SKM-1 treated with dmso at 0.1 percent for 144 hours (cell line): ENCODE data around the gene RABL3.
"Not testable (repeated sequence)": the region's sequence is repeated elsewhere in the genome, so short reads cannot be mapped to it uniquely, and the experiment has no call there.

Experiments
- DNase-seq: peaks from one replicate; lab custom pipeline; 2025; ENCODE audit not compliant: unreplicated experiment; lab: John Stamatoyannopoulos, UW

Gene RABL3, protein sequence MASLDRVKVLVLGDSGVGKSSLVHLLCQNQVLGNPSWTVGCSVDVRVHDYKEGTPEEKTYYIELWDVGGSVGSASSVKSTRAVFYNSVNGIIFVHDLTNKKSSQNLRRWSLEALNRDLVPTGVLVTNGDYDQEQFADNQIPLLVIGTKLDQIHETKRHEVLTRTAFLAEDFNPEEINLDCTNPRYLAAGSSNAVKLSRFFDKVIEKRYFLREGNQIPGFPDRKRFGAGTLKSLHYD

DNA sequence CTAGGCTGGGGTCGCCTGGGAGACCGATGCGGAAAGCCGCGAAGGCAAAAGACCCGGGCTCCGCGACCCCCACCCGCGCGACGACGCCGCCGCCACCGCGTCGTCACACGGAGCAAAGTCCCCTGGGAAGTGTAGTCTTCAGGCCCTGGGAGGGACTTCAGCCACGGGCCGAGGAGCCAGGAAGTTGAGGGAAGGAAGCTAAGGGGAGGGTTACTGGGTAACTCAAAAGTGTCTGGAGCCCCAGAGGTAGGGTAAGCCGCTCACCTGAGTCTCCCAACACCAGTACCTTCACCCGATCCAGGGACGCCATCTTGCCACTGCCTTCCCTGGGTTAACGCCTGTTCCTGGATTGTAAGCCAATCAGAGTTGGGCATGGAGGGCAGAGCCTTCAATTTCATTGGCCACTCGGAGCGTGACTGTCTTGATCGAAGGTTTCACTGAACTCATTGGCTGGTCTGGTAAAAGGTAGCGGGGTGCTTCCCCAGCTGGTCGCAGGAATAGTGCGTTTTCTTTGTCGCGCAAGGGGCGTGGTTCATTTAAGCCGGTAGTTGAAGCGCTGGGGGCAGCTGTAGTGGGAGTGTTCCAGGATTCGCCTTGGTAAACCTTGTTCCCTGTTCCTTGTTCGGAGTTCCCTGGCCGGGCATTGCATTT, at the start of gene RABL3, which contains the start of gene GTF2E1:
Gene RABL3 (minus strand): TSS at position 319 of the 651 bp plus-strand sequence. CDS start 9 bp downstream, at position 310.
Gene GTF2E1 (plus strand): TSS at position 547 of the 651 bp plus-strand sequence. CDS start 7,809 bp downstream, outside the sequence.
- DNase-seq: peak; percentile 99

DNA sequence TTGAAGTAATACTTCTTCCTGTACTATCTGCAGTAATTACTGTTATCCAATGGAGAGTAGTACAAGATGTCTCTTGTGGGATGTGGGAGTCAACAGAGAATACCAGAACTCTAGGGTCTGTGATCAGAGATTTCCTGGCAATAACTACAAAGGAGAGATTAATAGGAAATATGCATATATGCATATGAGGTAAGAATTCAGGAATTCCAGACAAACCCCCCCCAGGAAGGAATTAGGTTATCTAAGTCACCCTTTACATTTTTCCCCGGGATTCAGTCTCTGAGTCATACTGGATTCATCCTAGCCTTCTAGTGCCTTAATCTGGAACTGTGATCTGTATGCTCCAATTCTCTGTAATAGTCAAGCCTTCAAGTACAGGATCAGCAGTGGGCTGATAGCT, 49.6 kb upstream of the RABL3 start:
- no peak for DNase-seq

DNA sequence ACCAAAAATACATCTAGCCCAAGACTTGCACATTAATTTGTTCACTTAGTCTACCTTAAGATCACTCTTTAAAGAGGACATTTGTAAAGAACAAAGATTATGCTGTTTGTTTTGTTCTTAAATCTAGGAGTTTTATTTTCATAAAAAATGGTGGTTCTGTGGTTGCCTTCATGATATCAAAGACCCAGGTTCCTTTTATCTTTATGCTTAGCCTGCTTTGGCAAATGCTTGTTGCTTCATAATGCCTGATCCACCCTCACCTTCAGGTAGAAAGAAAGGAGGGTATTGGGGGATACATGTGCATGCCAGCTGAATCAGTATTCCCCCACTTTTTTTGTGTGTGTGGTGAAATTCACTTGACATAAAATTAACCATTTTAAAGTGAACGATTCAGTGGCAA, 48.7 kb upstream of the RABL3 start:
- DNase-seq: no peak

DNA sequence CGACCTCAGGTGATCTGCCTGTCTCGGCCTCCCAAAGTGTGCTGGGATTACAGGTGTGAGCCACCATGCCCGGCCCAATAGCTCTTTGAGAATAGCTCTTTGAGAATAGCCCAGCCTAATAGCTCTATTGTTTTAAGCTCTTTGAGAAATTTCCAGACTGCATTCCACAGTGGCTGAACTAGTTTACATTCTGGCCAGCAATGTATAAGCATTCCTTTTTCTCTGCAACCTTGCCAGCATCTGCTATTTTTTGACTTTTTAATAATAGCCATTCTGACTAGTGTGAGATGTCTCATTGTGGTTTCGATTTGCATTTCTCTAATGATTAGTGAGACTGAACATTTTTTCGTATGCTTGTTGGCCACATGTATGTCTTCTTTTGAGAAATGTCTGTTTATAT, 43.5 kb upstream of the RABL3 start:
- DNase-seq: not testable (repeated sequence)

DNA sequence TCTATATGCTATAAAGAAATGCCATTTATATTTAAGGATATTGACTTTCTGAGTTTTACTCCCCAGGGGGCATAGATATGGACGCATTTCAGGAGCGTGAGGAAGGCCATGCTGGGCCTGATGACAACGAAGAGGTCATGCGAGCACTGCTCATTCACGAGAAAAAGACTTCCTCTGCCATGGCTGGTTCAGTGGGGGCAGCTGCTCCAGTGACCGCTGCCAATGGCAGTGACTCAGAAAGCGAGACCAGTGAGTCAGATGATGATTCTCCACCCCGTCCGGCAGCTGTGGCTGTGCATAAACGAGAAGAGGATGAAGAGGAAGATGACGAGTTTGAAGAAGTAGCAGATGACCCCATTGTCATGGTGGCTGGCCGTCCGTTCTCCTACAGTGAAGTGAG, 38.7 kb upstream of the RABL3 start:
- DNase-seq: no peak

DNA sequence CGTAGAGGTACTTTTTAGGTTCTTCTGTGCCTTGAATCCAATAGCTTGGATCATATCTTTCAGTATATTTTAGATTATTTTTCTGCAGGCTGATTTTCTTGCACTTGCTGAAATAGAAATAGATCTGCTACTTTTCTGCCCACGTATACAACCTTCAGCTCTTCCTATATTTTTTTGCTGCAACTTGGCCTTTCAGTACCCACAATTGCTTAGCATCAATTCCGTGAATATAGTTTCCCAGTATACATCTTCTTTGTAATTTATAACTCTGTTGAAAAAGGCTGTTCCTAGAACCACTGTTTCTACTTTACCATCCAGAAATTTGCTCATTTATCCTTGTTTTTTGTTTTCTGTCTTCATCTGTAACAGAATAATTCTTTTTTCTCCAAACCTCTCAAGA, 36.5 kb upstream of the RABL3 start:
- no peak for DNase-seq

DNA sequence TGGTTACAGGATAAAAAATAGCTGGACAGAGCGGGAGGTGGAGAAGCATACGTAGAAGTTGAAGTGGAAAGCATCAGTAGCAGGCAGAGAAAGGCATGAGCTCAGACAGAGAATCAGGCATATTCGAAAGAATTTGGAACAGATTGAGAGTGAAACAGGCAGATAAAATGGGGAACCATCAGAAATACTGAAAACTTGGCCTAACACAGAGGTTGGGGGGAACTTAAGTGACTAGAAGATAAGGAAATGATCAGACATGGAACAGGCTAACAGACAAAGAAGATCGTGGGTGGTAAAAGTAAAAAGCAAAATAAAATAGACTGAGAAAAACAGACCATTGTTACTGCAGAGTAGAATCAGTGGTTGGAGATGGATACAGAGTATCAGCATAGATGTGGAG, 33.1 kb upstream of the RABL3 start:
- DNase-seq: no peak

DNA sequence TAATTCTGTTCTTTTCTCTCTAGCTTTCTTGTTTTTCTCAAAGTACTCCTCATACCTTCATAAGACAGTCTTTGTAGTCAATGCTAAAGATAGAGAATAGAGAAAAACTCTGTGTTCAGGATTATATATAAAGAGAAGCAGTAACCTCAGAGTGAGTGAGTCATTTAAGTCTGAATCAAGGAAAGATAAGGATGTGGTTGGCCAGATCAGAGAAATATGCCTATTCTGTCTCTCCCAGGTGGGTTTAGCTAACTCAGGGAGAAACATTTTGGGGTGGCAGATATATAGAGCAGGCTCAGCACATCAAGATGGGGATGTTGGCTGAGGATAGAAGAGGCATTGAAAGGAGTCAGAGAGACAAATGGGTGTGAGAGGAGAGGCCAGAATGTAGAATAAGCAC, 31.6 kb upstream of the RABL3 start:
- DNase-seq: no peak

DNA sequence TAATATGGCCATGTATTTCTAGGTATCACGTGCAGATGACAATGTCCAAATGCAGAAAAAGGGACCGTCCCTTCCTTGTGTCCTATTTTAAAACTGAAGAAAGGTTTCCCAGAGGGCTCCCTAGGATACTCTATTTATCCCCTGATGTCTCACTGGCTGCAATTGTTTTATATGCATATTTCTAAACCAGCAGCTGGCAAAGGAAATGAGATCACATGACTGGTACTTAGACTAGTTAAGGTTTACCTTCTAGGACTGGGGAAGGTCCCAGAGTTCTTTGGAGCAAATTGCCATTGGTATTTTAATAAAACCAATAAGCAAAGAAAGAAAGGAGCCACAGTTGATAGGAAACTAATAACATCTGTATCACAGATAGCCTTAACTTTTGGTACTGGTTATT, 29.8 kb upstream of the RABL3 start:
- DNase-seq: no peak

DNA sequence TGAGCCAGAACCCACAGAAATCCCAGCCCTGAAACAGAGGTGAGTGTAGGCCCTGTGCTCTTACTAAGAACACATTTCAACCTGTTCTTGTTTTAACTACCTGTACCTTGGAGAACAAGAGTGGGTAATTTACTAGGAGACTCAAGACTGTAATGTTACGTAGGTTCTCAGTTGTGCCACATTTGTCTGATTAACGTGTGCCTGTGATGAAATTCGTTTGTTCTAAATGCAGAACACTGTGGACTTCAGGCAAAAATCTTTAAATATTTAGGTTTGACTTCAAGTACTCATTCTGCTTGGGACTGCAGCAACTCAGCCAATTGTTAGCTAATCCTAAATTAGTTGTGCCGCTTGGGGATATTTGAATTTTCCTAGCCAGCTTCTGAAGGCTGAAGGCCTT, 28.6 kb upstream of the RABL3 start:
- DNase-seq: no peak

DNA sequence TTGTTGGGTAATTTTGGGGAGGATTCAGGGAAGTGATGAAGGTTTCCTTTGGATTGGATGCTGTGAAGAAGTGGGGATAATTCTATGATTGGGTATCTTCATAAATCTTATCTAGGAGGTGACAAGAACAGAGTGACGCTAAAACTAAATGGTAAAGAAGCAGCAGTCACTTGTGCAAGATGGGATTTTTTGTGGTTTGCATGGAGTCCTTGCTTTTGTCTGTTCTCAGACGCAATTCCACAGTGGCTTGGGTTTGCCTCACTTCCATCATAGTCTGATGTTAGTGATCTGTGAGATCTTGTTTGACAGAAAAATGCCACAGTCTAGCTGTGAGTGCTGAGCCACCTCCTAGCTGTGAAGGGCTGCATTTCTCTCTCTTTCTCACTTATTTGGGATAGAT, 27.1 kb upstream of the RABL3 start:
- DNase-seq: no peak

DNA sequence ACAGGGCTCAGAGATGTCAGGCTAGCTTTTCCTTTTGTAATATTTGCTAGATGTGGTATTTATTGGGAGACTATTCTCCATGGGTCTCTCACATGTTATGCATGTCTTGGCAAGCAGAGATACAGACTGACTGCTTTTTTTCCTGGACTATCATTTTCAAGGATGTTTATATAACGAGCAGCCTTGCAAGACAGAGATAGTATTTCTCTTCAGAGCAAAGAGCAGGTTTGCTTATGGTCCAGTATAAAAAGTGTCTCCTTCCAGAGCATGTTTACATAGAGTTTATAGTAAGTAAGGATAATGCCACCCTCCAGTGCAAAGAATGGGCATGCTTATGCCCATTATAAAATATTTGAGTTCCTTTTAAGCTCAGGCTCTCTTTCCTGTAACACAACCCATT, 24.8 kb upstream of the RABL3 start:
- DNase-seq: no peak

DNA sequence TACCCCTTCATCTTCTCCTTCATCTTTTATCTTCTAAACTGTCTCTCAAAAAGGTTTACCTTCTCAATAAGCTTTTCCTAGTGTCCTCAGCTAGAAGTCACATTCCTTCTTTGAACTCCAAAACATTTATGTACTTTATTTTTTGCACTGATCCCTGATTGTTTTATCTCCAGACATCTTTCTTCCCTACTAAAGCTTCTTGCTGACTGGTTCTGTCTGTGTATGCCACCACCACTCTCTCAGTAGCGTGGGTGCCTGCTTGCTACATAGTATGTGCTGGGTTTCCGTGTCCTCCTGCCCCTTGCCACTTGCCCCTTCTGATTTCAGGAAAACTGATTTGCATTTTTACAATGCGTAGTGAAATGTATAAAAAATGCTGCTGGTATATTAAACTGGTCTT, 24.3 kb upstream of the RABL3 start:
- no peak for DNase-seq

DNA sequence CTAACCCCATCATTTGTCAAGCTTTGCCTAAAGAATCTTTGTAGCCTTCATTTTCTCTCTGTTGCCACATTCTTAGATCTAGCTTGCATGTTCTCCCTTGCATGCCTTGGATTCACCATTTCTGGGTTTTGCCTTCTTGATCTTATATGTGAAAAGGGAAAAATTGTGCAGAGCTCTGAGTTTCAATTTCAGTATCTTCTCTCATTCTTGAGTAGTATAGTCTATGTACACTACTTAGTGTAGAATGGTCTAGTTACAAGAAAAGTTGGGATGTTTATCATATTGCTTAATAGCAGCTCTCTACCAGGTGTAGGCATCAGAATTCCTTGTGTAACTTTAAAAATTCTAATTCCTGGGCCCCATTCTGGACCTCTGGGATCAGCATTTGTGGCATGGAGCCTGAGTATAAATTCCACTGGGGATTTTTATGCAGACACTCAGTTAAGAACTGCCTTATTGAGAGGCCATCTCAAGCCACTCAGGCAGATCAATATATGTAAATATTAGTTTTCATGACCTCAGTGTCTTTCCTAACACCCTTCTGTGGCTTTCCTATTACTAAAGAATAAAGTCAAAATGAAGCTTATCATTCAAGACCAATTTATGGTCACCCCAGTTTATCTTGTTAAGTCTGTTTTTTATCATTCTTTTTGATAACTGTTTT, 23.6 kb upstream of the RABL3 start:
- no peak for DNase-seq

DNA sequence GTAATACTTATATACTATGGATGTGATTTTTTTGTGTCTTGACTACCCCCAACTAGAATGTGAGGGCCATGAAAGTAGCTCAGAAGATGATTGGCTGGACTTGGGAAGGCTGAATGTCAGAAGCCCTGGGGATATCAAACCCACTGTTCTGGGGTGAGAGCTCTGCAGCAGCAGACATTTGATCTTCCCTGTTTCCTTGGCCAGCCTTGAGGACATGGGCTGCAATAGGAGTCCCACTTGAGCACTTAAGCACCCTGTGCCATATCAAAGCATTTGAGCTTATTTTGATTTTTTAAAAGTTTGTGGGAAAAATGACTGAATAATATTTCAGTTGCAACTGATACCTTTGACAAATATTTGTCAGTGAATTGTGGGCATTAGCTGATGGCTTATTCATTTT, 21.9 kb upstream of the RABL3 start:
- DNase-seq: no peak

DNA sequence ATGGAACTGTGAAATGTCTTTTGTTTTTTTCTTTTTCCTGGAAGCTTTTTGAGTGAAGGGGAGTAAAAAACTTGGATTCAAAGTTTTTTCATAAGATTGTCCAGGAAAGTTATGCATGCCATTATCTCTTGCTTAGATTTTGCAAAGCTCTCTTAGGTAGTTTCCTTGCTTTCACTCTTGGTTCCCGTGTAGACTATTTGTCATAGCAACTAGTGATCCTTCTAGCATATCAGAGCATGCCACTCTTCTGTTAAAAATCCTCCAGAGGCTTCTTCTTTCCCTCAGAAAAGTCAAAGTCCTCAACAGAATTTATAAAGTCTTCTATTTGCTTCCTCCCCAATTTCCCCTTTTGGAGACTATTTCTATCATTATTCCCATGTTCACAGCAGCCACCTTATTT, 21.3 kb upstream of the RABL3 start:
- DNase-seq: no peak

DNA sequence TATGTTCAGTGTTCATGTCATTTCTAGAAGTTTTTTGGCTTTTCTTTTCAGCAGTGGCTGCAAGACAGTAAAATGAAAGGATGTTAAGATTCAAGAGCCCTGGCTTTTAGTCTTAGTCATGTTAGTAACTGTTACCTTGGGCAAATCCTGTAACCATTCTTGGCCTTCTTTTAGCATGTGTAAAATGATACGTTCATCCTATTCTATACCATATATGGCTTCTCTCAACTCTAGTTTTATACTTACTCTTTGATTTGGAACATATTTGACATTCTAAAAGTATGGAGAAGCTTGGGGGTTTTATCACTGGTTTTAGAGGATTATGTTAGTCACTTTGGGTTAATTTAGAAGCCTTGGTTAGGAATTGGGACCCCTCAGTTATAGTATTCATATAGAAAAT, 20.3 kb upstream of the RABL3 start:
- no peak for DNase-seq

DNA sequence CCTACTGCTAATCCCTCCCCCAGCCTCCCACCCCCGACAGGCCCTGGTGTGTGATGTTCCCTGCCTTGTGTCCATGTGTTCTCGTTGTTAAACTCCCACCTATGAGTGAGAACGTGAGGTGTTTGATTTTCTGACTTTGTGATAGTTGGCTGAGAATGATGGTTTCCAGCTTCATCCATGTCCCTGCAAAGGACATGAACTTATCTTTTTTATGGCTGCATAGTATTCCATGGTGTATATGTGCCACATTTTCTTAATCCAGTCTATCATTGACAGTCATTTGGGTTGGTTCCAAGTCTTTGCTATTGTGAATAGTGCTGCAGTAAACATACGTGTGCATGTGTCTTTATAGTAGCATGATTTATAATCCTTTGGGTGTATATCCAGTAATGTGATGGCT, 16.2 kb upstream of the RABL3 start:
- DNase-seq: not testable (repeated sequence)

DNA sequence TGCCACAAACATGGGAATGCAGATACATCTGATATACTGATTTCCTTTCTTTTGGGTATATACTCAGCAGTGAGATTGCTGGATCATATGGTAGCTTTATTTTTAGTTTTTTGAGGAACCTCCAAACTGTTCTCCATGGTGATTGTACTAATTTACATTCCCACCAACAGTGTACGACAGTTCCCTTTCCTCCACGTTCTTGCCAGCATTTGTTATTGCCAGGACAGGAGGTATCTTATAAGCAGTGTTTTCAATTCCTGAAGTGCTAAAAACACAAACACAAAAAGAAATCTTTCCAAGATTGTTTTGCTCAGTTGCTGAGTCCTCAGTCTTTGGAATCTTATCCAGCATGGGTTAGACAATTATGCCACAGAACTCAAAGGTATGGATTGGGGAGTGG, 13.7 kb upstream of the RABL3 start:
- no peak for DNase-seq

DNA sequence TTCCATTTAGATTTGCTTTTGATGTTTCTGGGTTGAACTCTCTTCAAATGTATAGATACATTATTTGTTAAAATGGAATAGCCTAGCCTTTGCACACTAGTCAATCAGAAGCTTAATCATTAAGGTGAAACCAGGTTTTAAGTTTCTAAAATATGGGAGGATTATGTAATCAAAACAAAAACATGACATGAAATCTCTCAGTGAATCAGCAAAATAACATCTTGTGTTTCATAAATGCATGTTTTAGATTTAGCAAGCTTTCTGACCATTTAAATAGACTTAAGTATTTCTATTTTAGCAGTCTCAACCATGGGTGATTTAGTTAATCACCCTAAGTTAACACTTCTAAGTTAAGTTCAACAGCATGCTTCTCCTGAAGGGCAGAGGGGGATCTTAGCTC, 11.5 kb upstream of the RABL3 start:
- no peak for DNase-seq

DNA sequence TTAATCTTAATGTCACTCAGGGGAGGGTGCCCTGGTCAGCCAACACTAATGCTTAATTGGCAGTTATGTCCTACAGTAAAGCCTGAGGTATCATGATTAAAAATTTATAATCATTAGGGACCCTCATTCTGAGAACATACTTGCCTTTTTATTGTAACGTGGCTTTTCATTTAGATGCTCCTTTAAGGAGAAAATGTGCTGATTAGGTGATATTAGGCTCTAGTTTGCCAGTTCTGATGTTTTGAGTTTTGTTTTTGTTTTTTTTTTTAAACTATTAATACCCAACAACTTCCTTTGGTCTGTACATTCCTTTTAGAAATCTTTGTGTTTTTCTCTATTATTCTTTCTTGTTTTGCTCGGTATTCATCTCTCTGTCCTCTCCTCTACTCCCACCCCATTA, 10.5 kb upstream of the RABL3 start:
- DNase-seq: no peak

DNA sequence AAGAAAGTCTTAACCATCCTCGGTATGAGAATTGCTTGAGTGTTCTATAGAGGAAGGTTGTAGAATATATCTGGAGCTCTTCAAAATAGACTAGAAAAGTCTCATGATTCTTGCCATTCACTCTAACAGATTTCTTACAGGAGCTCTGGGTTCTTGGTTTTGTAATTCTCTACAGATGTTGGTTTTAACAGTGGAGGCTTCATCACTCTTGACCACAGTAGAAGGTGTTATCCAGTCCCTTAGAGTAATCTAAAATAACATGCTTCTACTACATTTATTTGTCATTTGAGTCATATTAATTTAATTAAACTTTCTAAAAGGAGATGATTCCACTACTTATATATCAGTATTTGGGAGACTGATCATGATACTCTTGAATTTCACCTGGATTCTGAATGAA, 9.9 kb upstream of the RABL3 start:
- no peak for DNase-seq
